ENCODE data around the gene GTF2A1. TPM values are rescaled to one million over a fixed set of nuclear protein-coding genes. Genes with fewer than 3 reads are reported as not detected.
A peak's percentile ranks its signal among the peaks of the same experiment; 100 is the strongest.
"Not testable (repeated sequence)": the region's sequence is repeated elsewhere in the genome, so short reads cannot be mapped to it uniquely, and the experiment has no call there.

GTF2A1 gene
- 10 to 100 TPM; 23.9 to 29.5 TPM for total RNA-seq
- long read RNA-seq, partial matches to known transcripts = 0 of 3 reads
- long read RNA-seq, other reads (novel, unspliced or antisense) = 3 of 3 reads

DNA sequence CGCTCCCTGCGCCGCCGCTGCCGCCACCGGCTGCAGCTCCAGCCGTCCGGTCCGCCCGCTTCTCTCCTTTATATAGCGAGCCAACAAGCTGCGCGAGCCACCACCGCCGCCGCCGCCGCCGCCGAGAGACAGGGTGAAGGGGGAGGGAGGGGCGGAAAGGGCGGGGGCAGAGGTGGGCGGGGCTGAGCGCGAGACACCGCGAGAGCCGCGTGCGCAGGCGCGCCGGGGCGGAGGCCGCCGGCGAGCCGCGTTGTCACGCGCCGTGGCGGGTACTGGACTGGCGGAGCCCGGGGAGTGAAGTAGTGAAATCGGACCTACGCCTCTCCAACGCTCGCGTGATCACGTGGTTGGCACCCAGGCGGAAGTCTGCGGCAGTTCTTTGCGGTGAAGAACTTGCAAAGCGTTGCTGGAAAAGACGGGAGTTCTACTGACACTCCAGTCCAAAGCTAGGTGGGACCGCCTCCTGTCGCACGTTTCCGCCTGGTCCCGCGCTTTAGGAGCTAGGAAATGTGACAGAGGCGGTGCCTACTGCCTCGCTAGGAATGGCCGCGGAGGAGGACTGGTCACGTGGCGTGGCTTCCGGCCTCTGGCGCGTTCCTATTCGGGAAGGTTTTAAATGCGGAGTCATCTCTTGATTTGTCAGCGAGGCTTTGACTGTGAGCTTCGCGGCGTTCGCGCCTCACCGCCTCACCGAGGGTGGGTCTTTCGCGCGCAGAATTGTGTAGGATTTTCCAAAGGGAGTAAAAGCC is at the start of gene GTF2A1:
GTF2A1 (minus strand) TSS at position 130 of the 749 bp plus-strand sequence. CDS start 441 bp downstream, outside the sequence.
- DNase-seq = peak; percentile 95 to 96
- intact Hi-C loops (cut with DNase I, micrococcal nuclease) = no loop called here
- ATAC-seq = peak; percentile 82

DNA sequence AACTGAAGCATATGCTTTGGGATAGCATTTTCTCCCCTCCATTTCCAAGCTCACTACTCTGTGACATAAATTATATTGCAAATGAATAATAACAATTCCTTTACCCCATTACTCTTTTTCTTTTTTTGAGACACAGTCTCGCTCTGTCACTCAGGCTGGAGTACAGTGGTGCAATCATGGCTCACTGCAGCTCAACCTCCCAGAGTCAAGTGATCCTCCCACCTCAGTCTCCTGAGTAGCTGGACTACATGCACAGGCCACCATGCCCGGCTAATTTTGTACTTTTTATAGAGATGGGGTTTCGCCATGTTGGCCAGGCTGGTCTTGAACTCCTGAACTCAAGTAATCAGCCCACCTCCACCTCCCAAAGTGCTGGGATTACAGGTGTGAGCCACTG is 49.2 kb upstream of the GTF2A1 start:
- intact Hi-C loops (cut with DNase I, micrococcal nuclease) = loop anchor here (2.0 to 10.0 kb wide), 2 partner anchors 183 to 185 kb away; no protein-coding TSS in a partner anchor
- DNase-seq = no peak
- no peak for ATAC-seq

DNA sequence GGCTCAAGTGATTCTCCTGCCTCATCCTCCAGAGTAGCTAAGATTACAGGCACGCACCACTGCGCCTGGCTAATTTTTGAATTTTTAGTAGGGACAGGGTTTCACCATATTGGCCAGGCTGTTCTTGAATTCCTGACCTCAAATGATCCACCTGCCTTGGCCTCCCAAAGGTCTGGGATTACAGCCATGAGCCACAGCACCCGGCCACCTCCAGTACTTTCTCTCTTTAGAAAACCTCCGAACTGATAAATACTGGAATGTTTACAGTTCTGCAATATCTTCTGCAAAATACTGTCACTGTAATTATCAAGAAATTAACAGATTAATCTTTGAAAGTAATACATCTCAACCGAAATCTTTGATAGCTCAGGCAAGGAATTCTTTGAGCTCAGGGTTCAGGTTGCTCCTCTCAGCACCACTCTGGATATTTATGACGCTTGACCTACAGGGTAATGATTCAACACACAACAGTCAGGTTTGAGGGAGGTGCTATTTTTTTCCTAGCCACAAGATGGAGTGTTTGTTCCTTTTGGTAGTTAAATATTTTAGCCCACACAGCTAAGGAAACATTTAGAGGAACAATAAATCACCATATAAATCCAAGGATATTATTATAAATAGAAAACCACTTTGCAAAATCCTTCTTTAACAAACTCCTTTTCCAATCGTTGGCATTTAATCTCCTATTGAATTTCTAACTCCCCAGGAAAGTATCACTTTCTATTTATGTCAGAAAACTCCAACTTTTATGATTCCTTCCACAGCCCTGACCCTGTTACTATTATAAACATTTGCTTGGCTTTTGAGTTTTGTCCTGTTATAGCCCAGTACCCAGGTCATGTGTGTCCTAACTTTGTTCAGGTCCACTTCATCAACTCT is 48.6 kb upstream of the GTF2A1 start:
- DNase-seq (no peak), ATAC-seq (peak; percentile 94)
- intact Hi-C loops (cut with DNase I, micrococcal nuclease) = loop anchor here (2.0 to 10.0 kb wide), 2 partner anchors 183 to 185 kb away; no protein-coding TSS in a partner anchor

DNA sequence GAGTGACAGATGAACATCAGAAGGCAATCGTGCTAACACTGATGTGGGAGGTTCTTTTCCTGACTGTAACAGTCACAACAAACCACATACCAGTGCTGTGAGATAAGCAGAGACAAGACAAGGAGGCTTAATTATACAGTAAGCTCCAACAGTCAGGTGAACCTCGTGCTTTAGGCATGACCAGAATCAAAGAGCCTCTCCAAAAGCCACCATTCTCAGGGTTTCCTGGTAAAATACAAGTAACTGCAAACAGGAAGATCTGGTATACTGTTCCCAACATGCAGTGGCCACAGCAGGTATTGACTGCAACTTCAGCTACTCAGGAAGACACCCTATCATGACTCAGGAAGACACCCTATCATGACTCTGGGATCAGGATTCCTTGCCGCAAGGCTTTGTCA is 47.3 kb upstream of the GTF2A1 start:
- no peak for DNase-seq
- no peak for ATAC-seq
- intact Hi-C loops (cut with DNase I, micrococcal nuclease) = loop anchor here (2.0 to 10.0 kb wide), 2 partner anchors 185 to 187 kb away; no protein-coding TSS in a partner anchor

DNA sequence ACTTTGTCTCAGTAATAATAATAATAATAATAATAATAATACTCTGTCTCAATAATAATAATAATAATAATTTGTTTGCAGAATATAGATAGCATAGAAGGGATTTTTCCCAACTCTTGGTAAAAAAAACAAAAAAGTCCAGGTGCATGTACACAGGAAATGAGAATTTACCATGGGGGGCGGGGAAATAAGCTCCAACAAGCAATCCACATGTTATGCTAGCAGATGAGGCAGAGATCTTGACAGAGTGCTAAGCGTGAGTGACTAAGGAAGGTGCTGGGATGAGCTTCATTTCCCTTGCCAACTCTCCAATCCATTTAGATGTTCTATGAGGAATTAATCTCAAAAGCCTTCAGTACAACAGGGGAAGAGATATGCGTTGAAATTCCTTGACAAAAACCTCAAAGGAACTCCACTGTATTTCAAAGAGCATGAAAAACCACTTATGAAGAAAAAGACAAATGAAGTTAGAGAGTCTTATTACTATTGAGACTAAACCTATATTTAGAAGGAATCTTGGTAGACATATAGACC is 44.9 kb upstream of the GTF2A1 start:
- no peak for DNase-seq
- no peak for ATAC-seq
- intact Hi-C loops (cut with DNase I, micrococcal nuclease) = loop anchor here in 1 of 2 donors (10.0 kb wide), 1 partner anchor 189 kb away; no protein-coding TSS in a partner anchor

DNA sequence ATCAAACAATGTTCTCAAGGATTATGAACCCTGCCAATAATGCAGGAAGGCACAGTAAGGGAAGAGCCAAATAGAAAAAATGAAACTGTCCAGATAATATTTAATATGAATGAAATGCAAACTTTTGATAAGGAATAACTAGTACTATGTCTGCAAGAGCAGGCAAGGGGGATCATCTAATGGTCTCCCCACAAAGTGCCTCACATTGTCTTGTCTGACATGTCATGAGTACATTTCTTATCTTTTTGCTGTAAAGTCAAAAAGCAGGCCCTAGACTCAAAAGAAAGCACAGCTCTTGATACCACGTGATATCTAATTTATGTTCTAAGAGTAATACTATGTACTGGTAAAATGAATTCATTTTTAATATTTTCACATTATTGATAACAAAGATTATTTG is 43.9 kb upstream of the GTF2A1 start:
- intact Hi-C loops (cut with DNase I, micrococcal nuclease) = loop anchor here in 1 of 2 donors (10.0 kb wide), 1 partner anchor 190 kb away; no protein-coding TSS in a partner anchor
- DNase-seq (no peak), ATAC-seq (no peak)

DNA sequence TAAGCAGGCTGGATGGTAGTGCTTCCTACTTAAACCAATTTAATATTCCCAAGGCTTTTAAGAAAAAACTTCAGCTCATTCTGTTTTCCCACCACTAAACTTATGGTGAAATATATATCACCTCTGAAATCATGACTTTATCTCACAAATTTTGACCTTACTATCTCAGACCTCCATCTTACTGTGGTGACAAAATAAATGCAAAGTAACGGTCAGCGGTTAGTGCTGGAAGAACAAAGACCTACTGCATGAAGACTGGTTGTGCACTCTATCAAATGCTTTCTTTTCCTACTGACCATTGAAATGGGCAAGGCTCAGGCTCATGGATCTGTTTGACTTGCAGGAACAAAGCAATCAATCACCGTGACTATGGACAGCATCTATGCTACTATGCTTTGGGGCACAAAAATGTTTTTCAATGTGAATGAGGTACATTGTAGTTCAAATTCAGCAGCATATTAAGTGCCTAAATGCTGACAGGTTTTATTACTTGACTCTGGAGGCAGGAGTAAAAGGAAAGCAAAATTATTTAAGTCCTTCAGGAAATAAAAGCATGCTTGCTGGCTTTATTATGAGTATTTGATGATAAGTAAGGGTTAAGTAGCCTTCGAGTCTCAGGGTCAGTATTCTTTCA is 43.1 kb upstream of the GTF2A1 start:
- intact Hi-C loops (cut with DNase I, micrococcal nuclease) = loop anchor here in 1 of 2 donors (10.0 kb wide), 1 partner anchor 191 kb away; no protein-coding TSS in a partner anchor
- ATAC-seq = no peak
- no peak for DNase-seq

DNA sequence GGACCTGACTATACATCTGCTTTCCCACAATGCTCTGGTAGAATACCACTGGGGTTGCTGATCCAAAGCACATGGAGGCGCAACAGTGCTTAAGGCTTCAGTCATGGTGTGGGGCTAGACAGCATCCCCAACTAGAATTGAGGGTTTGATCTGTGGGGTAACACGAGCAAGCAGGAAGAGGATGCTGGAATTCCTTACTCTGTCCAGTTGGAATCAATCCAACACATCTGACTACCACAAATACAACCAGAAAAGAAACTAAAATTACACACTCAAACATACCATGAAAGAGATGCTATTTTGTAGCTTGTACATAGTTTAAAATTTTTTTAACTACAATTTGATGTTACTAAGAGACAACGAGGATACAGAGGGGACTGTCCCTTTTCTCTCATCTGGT is 40.4 kb upstream of the GTF2A1 start:
- intact Hi-C loops (cut with DNase I, micrococcal nuclease) = loop anchor here in 1 of 2 donors (10.0 kb wide), 1 partner anchor 194 kb away; no protein-coding TSS in a partner anchor
- DNase-seq (no peak), ATAC-seq (no peak)

DNA sequence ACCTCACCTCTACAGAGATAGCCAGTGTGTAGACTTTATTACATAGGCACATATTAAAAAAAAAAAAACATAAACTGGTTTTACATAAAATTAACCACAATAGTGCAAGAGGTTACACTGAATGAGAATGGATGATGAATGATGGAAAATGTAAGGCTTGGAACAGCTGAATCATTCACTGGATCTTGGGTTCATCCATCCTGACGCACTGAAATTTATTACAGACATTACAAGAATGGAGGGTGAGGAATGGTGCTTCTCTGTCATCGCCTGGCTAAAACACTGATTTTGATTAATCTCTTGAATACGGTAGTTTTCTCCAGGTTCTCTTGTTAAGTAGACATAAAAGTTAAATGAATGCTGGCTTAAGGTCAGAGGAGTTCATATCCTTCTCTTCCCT is 40.0 kb upstream of the GTF2A1 start:
- no peak for DNase-seq
- no peak for ATAC-seq
- intact Hi-C loops (cut with DNase I, micrococcal nuclease) = loop anchor here in 1 of 2 donors (10.0 kb wide), 1 partner anchor 194 kb away; no protein-coding TSS in a partner anchor

DNA sequence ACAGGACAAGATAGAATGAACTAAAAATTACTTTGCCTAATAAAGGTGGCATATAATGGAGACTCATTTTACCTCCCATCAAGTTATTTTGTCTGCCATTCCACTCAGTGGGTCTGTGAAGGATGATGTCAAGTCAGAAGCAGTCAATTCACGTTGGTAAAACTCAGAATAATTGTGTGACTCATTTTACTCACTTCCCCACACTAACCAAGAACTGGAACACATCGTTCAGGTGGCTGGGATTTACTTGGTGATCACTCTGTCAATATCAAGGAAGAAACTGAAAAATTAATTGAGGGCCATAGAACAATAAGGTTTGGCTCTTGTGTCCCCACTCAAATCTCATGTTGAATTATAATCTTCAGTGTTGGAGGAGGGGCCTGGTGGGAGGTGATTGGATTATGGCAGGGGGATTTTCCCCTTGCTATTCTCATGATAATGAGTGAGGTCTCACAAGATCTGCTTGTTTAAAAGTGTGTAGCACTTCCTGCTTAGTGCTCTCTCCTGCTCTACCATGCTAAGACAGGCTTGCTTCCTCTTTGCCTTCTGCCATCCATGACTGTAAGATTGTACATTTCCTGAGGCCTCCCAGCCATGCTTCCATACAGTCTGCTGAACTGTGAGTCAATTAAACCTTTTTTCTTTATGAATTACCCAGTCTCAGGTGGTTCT is 35.7 kb upstream of the GTF2A1 start:
- no peak for DNase-seq
- no peak for ATAC-seq
- intact Hi-C loops (cut with DNase I, micrococcal nuclease) = no loop called here

DNA sequence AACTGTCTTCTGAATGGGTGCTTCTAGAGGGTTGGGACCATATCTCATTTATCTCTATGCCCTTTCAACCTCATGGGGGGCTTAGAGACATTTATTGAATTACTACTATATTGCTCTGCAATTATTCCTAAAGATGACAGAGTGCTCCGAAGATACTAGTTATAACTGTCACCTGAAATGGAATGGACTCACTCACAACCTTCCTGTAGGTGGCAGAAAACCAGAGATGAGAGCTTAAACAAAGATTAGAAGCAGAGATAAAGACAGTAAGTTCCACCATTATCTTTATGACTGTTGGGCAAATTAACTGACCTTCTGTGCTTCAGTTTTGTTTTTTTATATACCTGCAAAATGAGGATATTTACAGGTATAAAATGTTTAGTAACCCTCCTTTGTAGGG is 31.5 kb upstream of the GTF2A1 start:
- ATAC-seq = peak; percentile 34
- intact Hi-C loops (cut with DNase I, micrococcal nuclease) = no loop called here
- DNase-seq = no peak

DNA sequence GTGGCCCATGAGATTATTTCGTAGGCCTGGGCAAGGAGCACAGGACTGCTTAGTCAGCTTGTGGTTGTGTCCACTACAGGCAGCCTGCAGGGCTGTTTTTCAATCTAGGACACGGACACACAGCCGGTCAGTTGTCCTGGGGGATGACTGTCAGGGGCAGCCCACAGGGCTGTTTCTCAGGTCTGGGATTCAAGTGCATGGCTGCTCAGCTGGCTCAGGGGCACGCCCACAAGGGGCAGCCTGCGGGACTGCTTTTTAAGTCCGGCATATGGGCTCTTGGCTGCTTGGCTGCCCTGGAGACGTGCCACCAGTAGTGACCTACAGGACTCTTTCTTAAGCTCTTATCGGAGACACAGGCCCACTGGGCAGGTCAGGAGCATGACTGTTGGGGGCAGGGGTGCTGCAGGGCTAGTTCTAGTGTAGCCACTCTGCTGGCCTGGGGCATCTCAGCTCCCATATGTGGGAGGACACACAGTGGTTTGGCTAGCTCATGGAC is 26.6 kb upstream of the GTF2A1 start:
- DNase-seq (no peak), ATAC-seq (no peak)
- intact Hi-C loops (cut with DNase I, micrococcal nuclease) = no loop called here

DNA sequence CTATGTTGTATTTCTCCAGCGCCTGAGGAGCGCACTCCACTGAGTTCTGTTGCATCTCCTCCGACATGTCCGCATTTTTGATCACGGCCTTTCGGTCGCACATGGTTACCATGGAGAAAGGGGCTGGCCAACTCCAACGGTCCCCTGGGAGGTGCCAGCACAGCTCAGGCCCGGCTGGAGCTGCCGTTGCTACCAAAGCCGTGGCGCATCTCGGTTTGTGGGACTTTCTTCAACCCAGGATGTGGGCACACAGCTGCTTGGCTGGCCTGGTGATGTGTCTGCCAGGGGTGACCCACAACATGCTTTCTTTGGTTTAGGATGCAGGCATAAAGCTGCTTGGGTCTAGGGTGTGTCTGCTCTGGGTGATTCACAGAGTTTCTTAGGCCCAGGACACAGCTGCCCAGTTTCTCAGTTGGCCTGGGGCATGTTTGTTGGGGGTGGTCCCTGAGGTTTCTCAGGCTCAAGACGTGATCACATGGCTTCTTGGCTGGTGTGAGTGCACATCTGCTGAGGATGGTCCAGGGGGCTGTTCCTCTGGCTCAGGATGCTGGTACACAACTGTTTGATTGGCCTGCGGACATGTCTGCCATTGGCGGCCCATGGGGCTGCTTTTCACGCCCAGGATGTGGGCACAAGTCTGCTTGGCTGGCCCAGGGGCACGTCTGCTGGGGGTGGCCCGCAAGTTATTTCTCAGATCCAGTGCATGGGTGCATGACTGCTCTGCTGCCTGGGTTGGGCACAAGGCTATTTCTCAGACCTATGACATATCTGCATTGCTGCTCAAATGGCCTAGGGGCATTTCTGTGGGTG is 25.9 kb upstream of the GTF2A1 start:
- ATAC-seq = no peak
- DNase-seq = no peak
- intact Hi-C loops (cut with DNase I, micrococcal nuclease) = no loop called here

DNA sequence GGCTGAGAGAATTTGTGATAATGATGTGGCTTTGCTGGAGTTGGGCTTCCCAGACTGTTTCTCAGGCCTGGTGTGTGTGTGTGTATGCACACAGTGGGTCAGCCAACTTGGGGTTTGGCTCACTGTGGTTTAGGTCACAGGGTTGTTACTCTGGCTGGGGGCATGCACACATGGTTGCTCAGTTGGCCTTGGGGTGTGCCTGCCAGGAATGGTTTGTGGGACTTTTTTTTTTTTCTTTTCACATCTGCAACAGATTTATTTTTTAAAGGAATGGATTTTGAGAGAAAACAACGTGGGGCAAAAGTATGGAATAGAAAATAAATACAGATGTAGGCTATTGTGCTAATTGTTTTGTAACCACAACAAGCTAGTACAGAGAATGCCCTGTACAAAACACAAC is 25.0 kb upstream of the GTF2A1 start:
- ATAC-seq = no peak
- DNase-seq = no peak
- intact Hi-C loops (cut with DNase I, micrococcal nuclease) = no loop called here

DNA sequence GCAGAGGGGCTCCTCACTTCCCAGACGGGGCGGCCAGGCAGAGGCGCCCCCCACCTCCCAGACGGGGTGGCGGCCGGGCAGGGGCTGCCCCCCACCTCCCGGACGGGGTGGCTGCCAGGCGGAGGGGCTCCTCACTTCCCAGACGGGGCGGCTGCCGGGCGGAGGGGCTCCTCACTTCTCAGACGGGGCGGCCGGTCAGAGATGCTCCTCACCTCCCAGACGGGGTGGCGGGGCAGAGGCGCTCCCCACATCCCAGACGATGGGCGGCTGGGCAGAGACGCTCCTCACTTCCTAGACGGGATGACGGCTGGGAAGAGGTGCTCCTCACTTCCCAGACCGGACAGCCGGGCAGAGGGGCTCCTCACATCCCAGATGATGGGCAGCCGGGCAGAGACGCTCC is 23.7 kb upstream of the GTF2A1 start:
- DNase-seq; ATAC-seq; intact Hi-C loops (cut with DNase I, micrococcal nuclease): not testable (repeated sequence)

DNA sequence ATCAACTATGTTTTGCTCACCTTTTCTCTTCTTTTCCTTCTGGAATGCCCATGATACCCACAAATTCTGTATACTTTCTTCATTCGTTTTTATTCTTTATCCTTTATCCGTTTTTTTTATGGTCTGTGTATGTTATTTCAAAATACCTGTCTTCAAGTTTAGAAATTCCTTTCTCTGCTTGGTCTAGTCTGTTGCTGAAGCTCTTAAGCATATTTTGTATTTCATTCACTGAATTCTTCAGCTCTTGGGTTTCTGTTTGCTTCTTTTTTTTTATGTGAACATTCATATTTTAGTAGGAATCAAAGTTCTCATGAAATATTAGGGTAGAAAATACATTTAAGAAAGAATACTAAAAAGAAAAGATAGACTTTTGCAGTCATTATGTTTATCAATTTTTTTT is 22.7 kb upstream of the GTF2A1 start:
- intact Hi-C loops (cut with DNase I, micrococcal nuclease) = no loop called here
- no peak for DNase-seq
- ATAC-seq = no peak

DNA sequence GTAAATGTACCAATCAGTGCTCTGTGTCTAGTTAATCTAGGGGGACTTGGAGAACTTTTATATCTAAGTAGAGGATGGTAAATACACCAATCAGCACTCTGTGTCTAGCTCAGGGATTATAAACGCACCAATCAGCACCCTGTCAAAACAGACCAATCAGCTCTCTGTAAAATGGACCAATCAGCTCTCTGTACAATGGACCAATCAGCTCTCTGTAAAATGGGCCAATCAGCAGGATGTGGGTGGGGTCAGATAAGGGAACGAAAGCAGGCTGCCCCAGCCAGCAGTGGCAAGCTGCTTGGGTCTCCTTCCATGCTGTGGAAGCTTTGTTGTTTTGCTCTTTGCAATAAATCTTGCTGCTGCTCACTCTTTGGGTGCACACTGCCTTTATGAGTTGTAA is 16.1 kb upstream of the GTF2A1 start:
- ATAC-seq; intact Hi-C loops (cut with DNase I, micrococcal nuclease); DNase-seq: not testable (repeated sequence)
